GM19035 (cell line): ENCODE measurements around the gene TFDP2.

Experiments
- ATAC-seq: cut with Tn5 transposase; IDR thresholded peaks from one replicate; pipeline ENCODE4 v1.9.1; 2021; ENCODE audit not compliant: unreplicated experiment

Gene TFDP2

GRCh38 chr3:141972399-141972798 lies 176.9 kb downstream of the TFDP2 start:
- no peak for ATAC-seq

- ATAC-seq, result no peak
Measured at GRCh38 chr3:141971571-141971970, 177.8 kb downstream of the TFDP2 start.

- no peak for ATAC-seq
Measured at GRCh38 chr3:141969711-141970110, 179.6 kb downstream of the TFDP2 start.

GRCh38 chr3:141965471-141965870 lies 183.9 kb downstream of the TFDP2 start:
- ATAC-seq, result no peak

GRCh38 chr3:141963301-141963700 lies 186.0 kb downstream of the TFDP2 start:
- no peak for ATAC-seq

GRCh38 chr3:141960731-141961130 lies 188.6 kb downstream of the TFDP2 start:
- ATAC-seq, result no peak

GRCh38 chr3:141959589-141960554 lies 189.5 kb downstream of the TFDP2 start:
- ATAC-seq, result no peak

- ATAC-seq, result no peak
Measured at GRCh38 chr3:141955175-141955574, 194.2 kb downstream of the TFDP2 start.

- ATAC-seq, result no peak
Measured at GRCh38 chr3:141952611-141953010, 196.7 kb downstream of the TFDP2 start.

GRCh38 chr3:141950572-141951493 lies 198.5 kb downstream of the TFDP2 start:
- ATAC-seq, result no peak

GRCh38 chr3:141949972-141950371 lies 199.4 kb downstream of the TFDP2 start:
- no peak for ATAC-seq

- ATAC-seq, result no peak
Measured at GRCh38 chr3:141949399-141949798, 199.9 kb downstream of the TFDP2 start.

GRCh38 chr3:141945726-141946485 lies 203.4 kb downstream of the TFDP2 start:
- ATAC-seq, result no peak

GRCh38 chr3:141942006-141942405 lies 207.3 kb downstream of the TFDP2 start:
- ATAC-seq, result no peak

- no peak for ATAC-seq
Measured at GRCh38 chr3:141941093-141941492, 208.3 kb downstream of the TFDP2 start.

GRCh38 chr3:141940194-141940776 lies 209.1 kb downstream of the TFDP2 start:
- no peak for ATAC-seq

GRCh38 chr3:141939759-141940158 lies 209.6 kb downstream of the TFDP2 start:
- no peak for ATAC-seq

GRCh38 chr3:141938011-141938500 lies 211.3 kb downstream of the TFDP2 start:
- no peak for ATAC-seq

- ATAC-seq, result no peak
Measured at GRCh38 chr3:141934354-141934753, 215.0 kb downstream of the TFDP2 start.
